ENCODE measurements around the gene PTPRF. TPM values are rescaled to one million over a fixed set of nuclear protein-coding genes. Genes with fewer than 3 reads are reported as not detected.
A peak's percentile ranks its signal among the peaks of the same experiment; 100 is the strongest.

Gene PTPRF
- total RNA-seq, 1 donor from 2014 or later = 66.7 TPM

GRCh38 chr1:43521756-43522155, 8.9 kb upstream of the PTPRF start:
- TF ChIP-seq CTCF (IDR thresholded peaks at IDR 0.05) = no peak
- peaks cover 4% of the 10 kb centered on the region for H3K4me1 Mint-ChIP-seq (ENCODE audit: low read depth)
- no peaks in the 10 kb centered on the region for H3K27me3 Mint-ChIP-seq (ENCODE audit: low read depth)

GRCh38 chr1:43522431-43522775, 8.3 kb upstream of the PTPRF start:
- H3K27me3 Mint-ChIP-seq (ENCODE audit: low read depth) = no peaks in the 10 kb centered on the region

More at GRCh38 chr1:43521756-43522155, 8.9 kb upstream of the PTPRF start:
- no peaks in the 10 kb centered on the region for H3K36me3 Mint-ChIP-seq (ENCODE audit: low read depth)
- H3K9me3 Mint-ChIP-seq (ENCODE audit: low read depth) = no peaks in the 10 kb centered on the region
- no peak overlapping the region for H3K27ac Mint-ChIP-seq (ENCODE audit: unreplicated experiment)
- DNase-seq (ENCODE audit: low spot score) = peak; percentile 37
- H3K4me3 Mint-ChIP-seq (ENCODE audit: unreplicated experiment) = no peak overlapping the region

GRCh38 chr1:43522776-43523480, 7.8 kb upstream of the PTPRF start:
- no peak overlapping the region for H3K27ac Mint-ChIP-seq (ENCODE audit: unreplicated experiment)
- no peaks in the 10 kb centered on the region for H3K27me3 Mint-ChIP-seq (ENCODE audit: low read depth)
- no peaks in the 10 kb centered on the region for H3K9me3 Mint-ChIP-seq (ENCODE audit: low read depth)
- no peak overlapping the region for H3K4me3 Mint-ChIP-seq (ENCODE audit: unreplicated experiment)
- no peak for TF ChIP-seq CTCF (IDR thresholded peaks at IDR 0.05)
- DNase-seq (ENCODE audit: low spot score) = peak; percentile 41
- peaks cover 4% of the 10 kb centered on the region for H3K4me1 Mint-ChIP-seq (ENCODE audit: low read depth)
- H3K36me3 Mint-ChIP-seq (ENCODE audit: low read depth) = no peaks in the 10 kb centered on the region

More at GRCh38 chr1:43522431-43522775, 8.3 kb upstream of the PTPRF start:
- H3K9me3 Mint-ChIP-seq (ENCODE audit: low read depth) = no peaks in the 10 kb centered on the region
- no peak for DNase-seq (ENCODE audit: low spot score)
- no peak overlapping the region for H3K4me3 Mint-ChIP-seq (ENCODE audit: unreplicated experiment)
- no peak overlapping the region for H3K27ac Mint-ChIP-seq (ENCODE audit: unreplicated experiment)
- no peak for TF ChIP-seq CTCF (IDR thresholded peaks at IDR 0.05)
- no peaks in the 10 kb centered on the region for H3K36me3 Mint-ChIP-seq (ENCODE audit: low read depth)
- H3K4me1 Mint-ChIP-seq (ENCODE audit: low read depth) = peaks cover 4% of the 10 kb centered on the region

- DNase-seq (ENCODE audit: low spot score) = no peak
- Mint-ChIP-seq H3K4me3 (ENCODE audit: unreplicated experiment) (no peak overlapping the region), H3K27ac (ENCODE audit: unreplicated experiment) (no peak overlapping the region), H3K9me3 (ENCODE audit: low read depth) (no peaks in the 10 kb centered on the region), H3K27me3 (ENCODE audit: low read depth) (no peaks in the 10 kb centered on the region), H3K4me1 (ENCODE audit: low read depth) (peaks cover 10% of the 10 kb centered on the region), H3K36me3 (ENCODE audit: low read depth) (no peaks in the 10 kb centered on the region)
- TF ChIP-seq CTCF (IDR thresholded peaks at IDR 0.05) = no peak
Measured at GRCh38 chr1:43524804-43525203, 5.9 kb upstream of the PTPRF start.

- no peak for DNase-seq (ENCODE audit: low spot score)
- Mint-ChIP-seq H3K4me3 (ENCODE audit: unreplicated experiment) (no peak overlapping the region), H3K27ac (ENCODE audit: unreplicated experiment) (no peak overlapping the region), H3K9me3 (ENCODE audit: low read depth) (no peaks in the 10 kb centered on the region), H3K36me3 (ENCODE audit: low read depth) (no peaks in the 10 kb centered on the region), H3K27me3 (ENCODE audit: low read depth) (no peaks in the 10 kb centered on the region), H3K4me1 (ENCODE audit: low read depth) (peaks cover 18% of the 10 kb centered on the region)
- TF ChIP-seq CTCF (IDR thresholded peaks at IDR 0.05) = no peak
Measured at GRCh38 chr1:43526002-43526401, 4.7 kb upstream of the PTPRF start.
